Caki2 (cell line): ENCODE data around the gene SNIP1. TPM values are rescaled to one million over a fixed set of nuclear protein-coding genes. Genes with fewer than 3 reads are reported as not detected.
A peak's percentile ranks its signal among the peaks of the same experiment; 100 is the strongest.
"Not testable (repeated sequence)": the region's sequence is repeated elsewhere in the genome, so short reads cannot be mapped to it uniquely, and the experiment has no call there.

Experiments
- DNase-seq: peaks from one replicate; pipeline ENCODE4 v3.0.0-alpha.2; 2015; ENCODE audit warnings: low read depth
- in situ Hi-C: cut with HindIII; loops from 2 replicates; pipeline ENCODE4 v1.10.0; 2016; ENCODE audit warnings: low sequenced_read_pairs, low pct_unique_long_range_greater_than_20kb, mixed read lengths
- total RNA-seq: library from RNA; depleted of rRNA; stranded (reverse); fragments of >200 nt; shearing (Covaris generic); gene quantifications from 2 replicates; pipeline ENCODE4 v1.2.3, GENCODE V29; 2014; ENCODE audit warnings: low replicate concordance; rRNA removed

The SNIP1 gene, protein sequence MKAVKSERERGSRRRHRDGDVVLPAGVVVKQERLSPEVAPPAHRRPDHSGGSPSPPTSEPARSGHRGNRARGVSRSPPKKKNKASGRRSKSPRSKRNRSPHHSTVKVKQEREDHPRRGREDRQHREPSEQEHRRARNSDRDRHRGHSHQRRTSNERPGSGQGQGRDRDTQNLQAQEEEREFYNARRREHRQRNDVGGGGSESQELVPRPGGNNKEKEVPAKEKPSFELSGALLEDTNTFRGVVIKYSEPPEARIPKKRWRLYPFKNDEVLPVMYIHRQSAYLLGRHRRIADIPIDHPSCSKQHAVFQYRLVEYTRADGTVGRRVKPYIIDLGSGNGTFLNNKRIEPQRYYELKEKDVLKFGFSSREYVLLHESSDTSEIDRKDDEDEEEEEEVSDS
- total RNA-seq: 9.1 and 24.2 TPM in 2 replicates

DNA sequence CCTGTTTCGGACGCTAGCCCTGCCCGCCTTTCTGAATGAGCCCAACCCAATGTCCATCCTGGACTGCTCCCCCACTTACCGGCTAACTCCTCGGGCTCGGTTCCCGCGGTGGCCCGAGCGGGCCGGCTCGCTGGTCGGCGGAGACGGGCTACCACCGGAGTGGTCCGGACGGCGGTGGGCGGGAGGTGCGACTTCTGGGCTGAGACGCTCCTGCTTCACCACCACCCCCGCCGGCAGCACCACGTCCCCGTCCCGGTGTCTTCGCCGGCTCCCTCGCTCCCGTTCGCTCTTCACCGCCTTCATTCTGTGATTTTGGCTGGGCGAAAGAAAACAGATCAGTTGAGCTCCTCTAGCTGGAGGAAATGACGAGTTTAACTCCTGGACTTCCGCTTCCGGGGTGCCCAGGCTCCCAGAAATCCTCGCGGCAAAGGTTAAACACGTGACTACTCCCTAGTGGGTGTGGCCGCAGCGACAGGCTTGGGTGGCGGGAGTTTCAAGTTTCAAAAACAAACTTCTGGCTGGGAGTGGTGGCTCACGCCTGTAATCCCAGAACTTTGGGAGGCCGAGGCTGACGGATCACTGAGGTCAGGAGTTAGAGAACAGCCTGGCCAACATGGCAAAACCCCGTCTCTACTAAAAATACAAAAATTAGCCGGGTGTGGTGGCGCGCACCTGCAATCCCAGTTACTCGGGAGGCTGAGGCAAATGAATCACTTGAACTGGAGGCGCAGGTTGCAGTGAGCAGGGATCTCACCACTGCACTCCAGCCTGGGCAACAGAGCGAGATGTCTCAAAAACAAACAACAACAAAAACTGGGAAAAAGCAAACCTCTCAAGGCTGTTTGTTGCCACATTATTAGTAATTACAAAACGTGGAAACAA is at the start of gene SNIP1:
SNIP1 (minus strand) TSS at position 367 of the 882 bp plus-strand sequence; CDS start at position 303, 64 bp downstream.
- peak; percentile 81 for DNase-seq
- in situ Hi-C loops: no loop called here

DNA sequence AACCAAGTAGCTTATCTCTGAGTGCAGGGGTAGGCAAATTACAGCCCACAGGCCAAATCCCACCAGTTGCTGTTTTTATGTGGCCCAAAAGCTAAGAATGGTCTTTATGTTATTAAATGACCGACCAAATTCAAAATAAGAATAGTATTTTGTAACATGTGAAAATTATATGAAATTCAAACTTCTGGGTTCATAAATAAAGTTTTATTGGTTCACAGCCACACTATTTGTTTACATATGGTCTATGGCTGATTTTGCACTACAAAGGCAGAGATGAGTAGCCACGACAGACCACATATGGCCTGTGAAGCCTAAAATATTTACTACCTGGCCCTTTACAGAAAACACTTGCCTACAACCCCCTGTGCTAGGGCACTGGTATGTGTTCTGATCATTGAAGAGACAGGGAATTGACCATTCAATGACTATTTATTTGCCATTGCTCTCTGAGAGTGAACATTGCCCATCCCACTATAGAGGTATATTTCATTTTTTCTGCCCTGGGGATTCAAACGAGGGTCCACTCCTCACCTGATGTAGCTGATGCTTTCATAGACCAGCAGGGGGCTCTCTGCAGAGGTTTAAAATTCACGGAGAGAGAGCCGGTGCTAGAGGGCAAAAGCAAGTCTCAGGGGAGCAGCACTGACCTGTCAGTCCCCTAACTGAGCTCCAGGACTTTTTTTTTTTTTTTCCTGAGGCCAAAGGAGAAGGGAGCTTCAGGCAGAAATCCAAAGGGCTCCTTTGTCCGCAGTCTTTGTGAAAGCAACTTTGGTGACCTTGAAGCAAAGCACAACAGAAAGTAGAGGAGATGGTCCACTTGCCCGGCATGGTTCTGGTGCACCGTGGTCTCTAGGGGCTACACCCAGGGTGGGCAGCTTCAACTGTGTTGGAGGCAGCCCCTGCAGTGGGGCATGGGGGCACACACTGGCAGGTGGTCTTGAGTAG is 48.9 kb upstream of the SNIP1 start:
- DNase-seq: peak; percentile 10
- in situ Hi-C loops: no loop called here

DNA sequence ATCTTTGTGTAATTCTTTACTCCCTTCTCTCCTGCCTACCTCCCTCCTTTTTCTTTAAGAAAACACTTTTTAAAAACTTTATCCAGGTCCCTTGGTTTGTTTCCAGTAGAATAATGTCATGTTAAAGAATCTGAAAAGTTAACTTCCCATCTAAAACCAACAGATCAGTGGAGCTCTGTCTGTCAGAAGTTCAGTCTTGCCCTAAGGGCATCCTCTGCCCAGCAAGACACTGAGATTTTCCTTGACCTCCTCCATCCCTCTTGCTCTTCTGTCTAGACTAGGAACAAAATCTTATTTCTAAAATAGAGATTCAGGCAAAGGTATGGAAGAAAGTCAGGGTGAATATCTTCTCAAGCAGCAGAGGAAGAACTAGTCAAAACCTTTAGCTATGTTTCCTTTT is 47.3 kb upstream of the SNIP1 start:
- no peak for DNase-seq
- in situ Hi-C loops: no loop called here

DNA sequence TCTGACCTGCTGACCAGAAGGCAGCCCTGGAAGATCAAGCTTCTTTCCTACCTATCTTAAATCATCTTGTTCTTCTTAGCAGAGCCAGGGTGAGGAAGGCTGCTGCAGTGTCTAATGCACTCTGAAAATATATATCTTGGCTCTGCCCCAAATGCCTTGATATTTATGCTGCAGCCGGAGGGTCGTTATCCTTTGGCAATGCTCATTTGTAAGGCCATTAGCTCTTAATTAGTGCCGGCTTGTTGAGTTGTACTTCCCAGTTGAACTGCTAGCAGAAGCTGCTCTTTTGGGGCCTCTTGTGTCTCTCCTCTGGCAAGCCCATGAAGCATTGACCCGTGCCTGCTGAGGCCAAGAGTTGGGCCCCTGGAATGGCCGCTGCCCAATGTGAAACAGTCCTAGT is 45.8 kb upstream of the SNIP1 start:
- in situ Hi-C loops: no loop called here
- DNase-seq: no peak

DNA sequence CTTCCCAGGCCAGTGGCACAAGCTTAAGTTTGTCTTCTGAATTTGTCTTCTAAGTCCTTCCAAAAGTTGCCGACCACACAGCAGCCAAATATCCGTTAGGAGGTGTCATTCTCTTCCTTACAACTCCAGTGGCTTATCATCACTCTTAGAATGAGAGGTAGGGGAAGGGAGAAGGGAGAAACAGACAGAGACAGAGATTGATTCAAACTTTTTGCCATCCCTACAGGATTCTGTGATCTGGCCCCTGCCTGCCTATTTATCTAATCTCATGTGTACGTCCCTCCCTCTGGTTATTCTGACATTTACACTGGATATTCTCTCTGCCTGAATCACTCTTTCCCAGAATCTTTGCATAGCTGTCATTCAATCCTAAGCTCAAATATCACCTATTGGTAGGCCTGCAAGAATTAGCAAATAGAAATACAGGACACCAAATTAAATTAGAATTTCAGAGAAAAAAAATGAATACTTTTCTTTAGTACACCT is 42.1 kb upstream of the SNIP1 start:
- in situ Hi-C loops: no loop called here
- no peak for DNase-seq

DNA sequence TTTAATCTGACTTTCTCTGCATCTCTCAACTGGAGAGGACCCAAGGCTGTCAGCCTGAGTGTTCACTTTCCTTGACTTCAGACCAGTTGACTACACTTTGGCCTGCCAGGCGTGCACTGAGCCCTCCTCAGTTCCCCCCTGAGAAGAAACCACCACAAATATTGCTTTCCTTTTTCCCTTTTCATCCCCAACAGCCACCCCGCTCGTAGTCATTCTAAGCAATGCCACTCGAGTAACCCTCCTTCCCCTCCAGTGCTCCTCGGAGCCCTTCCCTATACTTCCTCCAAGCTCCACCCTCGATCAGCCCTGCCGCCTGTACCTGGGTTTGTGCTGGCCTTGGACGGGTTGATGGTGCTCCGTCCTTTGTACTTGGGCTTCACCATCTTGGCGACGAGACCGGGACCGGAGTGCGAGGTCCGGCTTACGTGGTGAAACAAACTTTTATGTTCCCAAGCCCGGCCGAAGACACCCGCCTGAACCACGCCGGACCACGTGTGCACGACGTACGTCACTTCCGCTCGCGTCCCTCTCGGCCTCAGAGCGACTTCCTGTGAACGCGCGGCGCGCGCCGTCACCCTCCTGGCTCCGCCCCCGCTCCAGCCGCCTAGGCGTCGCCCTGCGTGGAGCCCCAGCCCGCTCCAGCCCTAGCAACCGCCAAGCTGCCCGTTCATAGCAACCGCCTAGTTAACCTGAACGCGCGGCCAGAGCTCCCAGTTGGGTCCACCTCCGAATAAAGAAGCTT is 41.5 kb upstream of the SNIP1 start, which contains the start of gene GNL2:
GNL2 (minus strand) TSS at position 498 of the 742 bp plus-strand sequence; CDS start at position 383, 115 bp downstream.
- peak; percentile 92 for DNase-seq
- in situ Hi-C loops: no loop called here

DNA sequence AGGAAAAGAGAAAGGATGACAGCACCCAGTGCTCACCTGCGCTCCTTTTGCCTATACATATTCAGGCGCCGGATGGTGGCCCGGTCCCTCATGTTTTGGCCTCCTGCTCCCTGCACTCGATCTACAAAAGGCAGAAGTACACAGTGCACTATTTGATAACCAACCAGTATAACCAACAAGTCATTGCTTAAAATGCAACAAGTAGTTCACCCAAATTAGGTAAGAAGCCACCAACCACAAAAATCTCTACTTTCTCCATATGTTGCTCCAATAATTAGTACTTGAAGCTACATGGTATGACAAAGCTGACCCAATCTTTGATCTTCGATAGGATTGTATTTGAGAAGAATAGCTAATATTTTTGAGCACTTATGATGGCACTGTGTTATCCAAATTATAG is 39.6 kb upstream of the SNIP1 start:
- in situ Hi-C loops: no loop called here
- DNase-seq: no peak

DNA sequence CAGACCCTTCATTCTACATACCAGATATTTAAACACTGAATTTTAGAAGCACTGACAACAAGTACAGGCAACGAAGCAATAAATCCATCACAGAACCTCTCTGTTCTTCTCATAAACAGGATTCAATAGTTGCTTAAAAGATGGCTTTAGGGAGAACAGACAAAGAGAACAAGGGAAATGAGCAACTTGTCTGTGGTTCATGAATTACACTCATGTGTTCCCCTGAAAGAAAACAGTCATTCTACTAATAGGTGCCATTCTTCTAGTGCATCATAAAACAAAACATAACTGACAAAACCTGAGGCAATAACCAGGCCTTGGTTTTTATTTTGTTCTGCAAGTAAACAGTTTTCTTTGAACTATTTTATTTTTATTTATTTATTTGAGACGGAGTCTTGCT is 34.8 kb upstream of the SNIP1 start:
- in situ Hi-C loops: no loop called here
- DNase-seq: no peak

DNA sequence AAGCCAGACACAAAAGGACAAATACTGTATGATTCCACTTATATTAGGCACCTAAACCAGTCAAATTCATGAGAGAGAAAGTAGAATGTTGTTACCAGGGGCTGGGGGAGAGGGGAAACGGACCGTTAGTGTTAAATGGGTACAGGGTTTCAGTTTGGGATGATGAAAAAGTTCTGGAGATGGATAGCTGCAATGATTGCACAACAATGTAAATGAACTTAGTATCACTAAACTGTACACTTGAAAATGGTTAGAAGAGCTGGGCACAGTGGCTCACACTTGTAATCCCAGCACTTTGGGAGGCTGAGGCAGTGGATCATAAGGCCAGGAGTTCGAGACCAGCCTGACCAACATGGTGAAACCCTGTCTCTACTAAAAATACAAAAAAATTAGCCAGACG is 30.5 kb upstream of the SNIP1 start:
- DNase-seq, in situ Hi-C loops: not testable (repeated sequence)

DNA sequence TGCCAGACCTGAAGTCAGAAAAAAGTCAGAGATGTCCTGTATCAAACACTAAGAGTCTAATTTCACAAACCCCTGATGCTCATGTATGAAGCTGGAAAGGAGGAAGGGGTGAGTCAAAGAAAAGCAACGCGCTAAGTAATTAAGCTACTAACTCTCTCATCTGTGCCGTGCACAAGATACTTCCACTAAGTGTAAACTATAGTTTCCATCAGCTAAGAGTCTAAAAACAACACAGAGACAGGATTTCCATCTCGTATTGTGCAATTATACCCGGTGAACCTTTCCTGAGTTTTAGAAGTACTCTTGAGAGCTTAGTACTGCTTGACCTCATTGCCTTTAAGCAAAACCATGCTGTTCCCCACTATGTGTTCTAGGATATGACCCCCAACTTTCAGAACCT is 21.6 kb upstream of the SNIP1 start:
- in situ Hi-C loops: no loop called here
- DNase-seq: no peak

DNA sequence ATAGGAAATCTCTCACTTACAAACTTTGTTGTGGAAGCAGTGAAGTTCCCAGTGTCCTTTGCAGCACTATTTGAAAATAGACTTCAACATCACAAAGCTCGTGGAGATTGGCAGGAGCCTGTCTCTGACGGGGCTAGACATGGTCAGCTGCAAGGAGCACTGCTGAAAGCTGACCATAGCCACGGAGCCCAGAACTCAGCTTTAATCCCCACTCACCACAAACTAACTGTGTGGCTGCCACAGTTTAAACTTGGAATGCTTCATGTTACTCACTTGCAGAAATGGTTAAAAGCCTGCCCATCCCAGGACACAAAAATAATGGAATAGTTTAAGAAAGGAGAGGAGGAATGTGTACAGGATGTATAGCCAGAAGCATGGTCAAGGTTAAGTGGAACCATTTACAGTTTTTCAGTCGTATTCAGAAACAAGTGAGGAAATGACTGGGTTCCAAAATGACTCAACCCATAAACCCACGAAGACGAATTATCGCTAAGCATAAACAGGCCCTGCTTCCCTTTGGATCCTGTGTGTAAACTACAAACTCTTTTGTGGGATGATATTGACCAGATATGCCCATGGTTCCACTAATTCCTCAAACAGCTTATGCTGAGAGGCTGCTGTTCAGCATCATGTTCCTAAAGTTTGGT is 20.9 kb upstream of the SNIP1 start:
- in situ Hi-C loops: no loop called here
- DNase-seq: no peak

DNA sequence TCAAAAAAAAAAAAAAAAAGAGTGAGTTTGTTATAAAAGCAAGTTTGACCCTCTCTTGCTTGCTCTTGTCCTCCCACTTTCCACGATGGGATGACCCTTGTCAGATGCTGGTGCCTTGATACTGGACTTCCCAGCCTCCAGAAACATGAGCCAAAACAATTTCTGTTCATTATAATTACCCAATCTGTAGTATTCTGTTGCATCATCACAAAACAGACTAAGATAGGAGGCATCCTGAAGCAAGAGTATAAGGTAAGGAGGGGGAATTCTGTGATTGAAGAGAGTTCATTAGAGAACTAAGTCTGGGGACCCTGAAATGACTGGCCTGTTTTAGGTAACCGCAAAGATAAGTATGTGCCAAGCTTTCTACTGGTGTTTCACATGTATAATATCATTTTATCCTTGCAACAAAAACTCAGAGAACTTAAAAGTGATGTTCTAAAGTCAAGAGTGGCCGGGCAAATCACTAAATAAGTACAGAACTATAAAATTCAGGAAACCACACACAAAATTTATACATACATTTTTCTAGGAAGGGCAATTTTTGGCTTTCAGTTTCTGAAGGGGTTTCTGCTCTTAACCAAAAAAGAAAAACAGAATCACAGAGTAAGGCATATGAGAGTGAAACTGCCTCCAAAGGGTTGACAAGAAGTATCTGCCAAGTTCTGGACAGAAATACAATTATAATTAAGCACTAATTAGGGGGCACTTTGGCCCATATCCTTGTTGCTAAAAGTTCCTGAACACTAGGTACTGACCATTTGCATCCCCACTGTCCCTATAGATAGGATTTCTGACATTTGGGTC is 16.6 kb upstream of the SNIP1 start:
- DNase-seq: no peak
- in situ Hi-C loops: no loop called here

DNA sequence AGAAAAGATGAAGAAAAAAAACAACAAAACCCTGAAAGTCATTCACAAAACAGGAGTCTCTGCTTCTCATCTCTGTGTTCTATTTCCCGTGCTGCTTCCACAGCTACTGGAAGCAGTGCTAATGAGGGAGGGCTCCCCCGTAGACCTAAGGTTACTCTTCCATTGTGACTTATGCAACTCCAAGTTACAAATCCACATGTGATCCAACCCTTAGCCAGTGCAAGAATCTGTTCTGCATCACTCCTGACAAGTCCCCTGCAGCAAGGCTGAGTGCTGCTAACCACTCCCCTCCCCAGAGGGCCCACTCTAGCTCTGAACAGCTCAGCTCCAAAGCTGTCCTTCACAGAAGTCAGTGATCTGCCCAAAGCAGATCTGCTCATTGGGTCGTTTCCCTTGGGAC is 12.9 kb upstream of the SNIP1 start:
- in situ Hi-C loops: no loop called here
- no peak for DNase-seq

DNA sequence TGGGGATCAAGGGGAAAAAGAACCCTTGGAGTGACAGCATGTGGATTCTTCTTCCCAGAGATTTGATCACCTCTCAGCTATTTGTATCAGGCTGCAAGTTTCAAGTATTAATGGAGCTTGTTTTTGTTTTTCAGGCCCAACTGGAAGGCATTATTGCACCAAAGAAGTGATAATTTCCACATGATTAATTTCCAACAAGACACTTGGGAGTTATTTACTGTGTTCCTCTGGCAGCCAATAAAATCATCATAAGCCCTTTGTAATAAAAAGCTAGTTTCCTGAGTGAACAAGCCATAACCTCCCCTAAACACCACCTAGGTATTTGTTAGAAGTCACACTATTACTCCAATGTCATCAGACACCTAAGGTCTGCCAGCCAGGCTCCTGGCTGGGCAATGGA is 10.8 kb upstream of the SNIP1 start:
- in situ Hi-C loops: no loop called here
- DNase-seq: no peak

DNA sequence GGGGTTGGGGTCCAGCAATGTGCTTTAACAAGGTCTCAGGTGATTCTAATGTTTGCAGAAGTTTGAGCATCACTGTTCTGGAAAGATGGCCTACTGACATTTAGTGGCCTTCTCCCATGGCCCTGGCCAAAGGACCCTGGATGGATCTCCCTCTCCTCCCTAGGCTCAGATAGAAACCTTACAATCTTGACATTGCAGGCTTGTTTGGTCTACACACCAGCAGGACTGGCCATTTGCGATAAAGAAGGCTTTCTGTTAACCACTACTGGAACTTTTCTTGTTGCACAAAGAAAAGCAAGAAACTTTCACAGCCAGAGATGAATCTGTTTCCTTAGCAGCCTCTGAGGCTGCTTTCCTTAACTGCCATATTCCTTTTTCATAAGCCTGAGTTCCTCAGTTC is 8.9 kb upstream of the SNIP1 start:
- in situ Hi-C loops: no loop called here
- DNase-seq: no peak
